SIG-M5 treated with dmso at 0.1 percent for 504 hours (cell line): ENCODE data around the gene COPE.
"Not testable (repeated sequence)": the region's sequence is repeated elsewhere in the genome, so short reads cannot be mapped to it uniquely, and the experiment has no call there.

Experiments
- DNase-seq: peaks from one replicate; lab custom pipeline; 2025; ENCODE audit not compliant: unreplicated experiment; lab: John Stamatoyannopoulos, UW

COPE gene

GRCh38 chr19:18908917-18909619 lies 10.1 kb downstream of the COPE start:
- DNase-seq: no peak

GRCh38 chr19:18906605-18907519 lies 12.3 kb downstream of the COPE start:
- no peak for DNase-seq

- no peak for DNase-seq
Measured at GRCh38 chr19:18905513-18906236, 13.5 kb downstream of the COPE start.

- DNase-seq: no peak
Measured at GRCh38 chr19:18905058-18905456, 14.1 kb downstream of the COPE start.

- no peak for DNase-seq
Measured at GRCh38 chr19:18904334-18905057, 14.7 kb downstream of the COPE start.

- no peak for DNase-seq
Measured at GRCh38 chr19:18903156-18904037, 15.8 kb downstream of the COPE start.

- DNase-seq: not testable (repeated sequence)
Measured at GRCh38 chr19:18902519-18902918, 16.7 kb downstream of the COPE start.

GRCh38 chr19:18901491-18901890 lies 17.7 kb downstream of the COPE start:
- DNase-seq: no peak

GRCh38 chr19:18900700-18901481 lies 18.3 kb downstream of the COPE start:
- no peak for DNase-seq

GRCh38 chr19:18899624-18900560 lies 19.3 kb downstream of the COPE start:
- DNase-seq: no peak

- no peak for DNase-seq
Measured at GRCh38 chr19:18898607-18899408, 20.4 kb downstream of the COPE start.

- DNase-seq: no peak
Measured at GRCh38 chr19:18898081-18898606, 21.0 kb downstream of the COPE start.

- no peak for DNase-seq
Measured at GRCh38 chr19:18897094-18898029, 21.8 kb downstream of the COPE start.

GRCh38 chr19:18896421-18896841 lies 22.8 kb downstream of the COPE start:
- DNase-seq: no peak

GRCh38 chr19:18895824-18896341 lies 23.3 kb downstream of the COPE start, which contains the start of gene CERS1:
CERS1 (minus strand) TSS chr19:18896158; CDS start chr19:18896072, 86 bp downstream.
- DNase-seq: no peak
